ENCODE results near the gene CRAMP1. TPM values are rescaled to one million over a fixed set of nuclear protein-coding genes. Genes with fewer than 3 reads are reported as not detected.

CRAMP1 gene
- total and polyA plus RNA-seq, 2 of the 8 experiments (the other 6 are each of a cell fraction or from before 2014, with no cell fraction given): 19.2 to 23.2 TPM

GRCh38 chr16:1705688-1706385, 93.7 kb downstream of the CRAMP1 start, which contains the start of gene MAPK8IP3 (continued):
- TF ChIP-seq, protein P1, sequence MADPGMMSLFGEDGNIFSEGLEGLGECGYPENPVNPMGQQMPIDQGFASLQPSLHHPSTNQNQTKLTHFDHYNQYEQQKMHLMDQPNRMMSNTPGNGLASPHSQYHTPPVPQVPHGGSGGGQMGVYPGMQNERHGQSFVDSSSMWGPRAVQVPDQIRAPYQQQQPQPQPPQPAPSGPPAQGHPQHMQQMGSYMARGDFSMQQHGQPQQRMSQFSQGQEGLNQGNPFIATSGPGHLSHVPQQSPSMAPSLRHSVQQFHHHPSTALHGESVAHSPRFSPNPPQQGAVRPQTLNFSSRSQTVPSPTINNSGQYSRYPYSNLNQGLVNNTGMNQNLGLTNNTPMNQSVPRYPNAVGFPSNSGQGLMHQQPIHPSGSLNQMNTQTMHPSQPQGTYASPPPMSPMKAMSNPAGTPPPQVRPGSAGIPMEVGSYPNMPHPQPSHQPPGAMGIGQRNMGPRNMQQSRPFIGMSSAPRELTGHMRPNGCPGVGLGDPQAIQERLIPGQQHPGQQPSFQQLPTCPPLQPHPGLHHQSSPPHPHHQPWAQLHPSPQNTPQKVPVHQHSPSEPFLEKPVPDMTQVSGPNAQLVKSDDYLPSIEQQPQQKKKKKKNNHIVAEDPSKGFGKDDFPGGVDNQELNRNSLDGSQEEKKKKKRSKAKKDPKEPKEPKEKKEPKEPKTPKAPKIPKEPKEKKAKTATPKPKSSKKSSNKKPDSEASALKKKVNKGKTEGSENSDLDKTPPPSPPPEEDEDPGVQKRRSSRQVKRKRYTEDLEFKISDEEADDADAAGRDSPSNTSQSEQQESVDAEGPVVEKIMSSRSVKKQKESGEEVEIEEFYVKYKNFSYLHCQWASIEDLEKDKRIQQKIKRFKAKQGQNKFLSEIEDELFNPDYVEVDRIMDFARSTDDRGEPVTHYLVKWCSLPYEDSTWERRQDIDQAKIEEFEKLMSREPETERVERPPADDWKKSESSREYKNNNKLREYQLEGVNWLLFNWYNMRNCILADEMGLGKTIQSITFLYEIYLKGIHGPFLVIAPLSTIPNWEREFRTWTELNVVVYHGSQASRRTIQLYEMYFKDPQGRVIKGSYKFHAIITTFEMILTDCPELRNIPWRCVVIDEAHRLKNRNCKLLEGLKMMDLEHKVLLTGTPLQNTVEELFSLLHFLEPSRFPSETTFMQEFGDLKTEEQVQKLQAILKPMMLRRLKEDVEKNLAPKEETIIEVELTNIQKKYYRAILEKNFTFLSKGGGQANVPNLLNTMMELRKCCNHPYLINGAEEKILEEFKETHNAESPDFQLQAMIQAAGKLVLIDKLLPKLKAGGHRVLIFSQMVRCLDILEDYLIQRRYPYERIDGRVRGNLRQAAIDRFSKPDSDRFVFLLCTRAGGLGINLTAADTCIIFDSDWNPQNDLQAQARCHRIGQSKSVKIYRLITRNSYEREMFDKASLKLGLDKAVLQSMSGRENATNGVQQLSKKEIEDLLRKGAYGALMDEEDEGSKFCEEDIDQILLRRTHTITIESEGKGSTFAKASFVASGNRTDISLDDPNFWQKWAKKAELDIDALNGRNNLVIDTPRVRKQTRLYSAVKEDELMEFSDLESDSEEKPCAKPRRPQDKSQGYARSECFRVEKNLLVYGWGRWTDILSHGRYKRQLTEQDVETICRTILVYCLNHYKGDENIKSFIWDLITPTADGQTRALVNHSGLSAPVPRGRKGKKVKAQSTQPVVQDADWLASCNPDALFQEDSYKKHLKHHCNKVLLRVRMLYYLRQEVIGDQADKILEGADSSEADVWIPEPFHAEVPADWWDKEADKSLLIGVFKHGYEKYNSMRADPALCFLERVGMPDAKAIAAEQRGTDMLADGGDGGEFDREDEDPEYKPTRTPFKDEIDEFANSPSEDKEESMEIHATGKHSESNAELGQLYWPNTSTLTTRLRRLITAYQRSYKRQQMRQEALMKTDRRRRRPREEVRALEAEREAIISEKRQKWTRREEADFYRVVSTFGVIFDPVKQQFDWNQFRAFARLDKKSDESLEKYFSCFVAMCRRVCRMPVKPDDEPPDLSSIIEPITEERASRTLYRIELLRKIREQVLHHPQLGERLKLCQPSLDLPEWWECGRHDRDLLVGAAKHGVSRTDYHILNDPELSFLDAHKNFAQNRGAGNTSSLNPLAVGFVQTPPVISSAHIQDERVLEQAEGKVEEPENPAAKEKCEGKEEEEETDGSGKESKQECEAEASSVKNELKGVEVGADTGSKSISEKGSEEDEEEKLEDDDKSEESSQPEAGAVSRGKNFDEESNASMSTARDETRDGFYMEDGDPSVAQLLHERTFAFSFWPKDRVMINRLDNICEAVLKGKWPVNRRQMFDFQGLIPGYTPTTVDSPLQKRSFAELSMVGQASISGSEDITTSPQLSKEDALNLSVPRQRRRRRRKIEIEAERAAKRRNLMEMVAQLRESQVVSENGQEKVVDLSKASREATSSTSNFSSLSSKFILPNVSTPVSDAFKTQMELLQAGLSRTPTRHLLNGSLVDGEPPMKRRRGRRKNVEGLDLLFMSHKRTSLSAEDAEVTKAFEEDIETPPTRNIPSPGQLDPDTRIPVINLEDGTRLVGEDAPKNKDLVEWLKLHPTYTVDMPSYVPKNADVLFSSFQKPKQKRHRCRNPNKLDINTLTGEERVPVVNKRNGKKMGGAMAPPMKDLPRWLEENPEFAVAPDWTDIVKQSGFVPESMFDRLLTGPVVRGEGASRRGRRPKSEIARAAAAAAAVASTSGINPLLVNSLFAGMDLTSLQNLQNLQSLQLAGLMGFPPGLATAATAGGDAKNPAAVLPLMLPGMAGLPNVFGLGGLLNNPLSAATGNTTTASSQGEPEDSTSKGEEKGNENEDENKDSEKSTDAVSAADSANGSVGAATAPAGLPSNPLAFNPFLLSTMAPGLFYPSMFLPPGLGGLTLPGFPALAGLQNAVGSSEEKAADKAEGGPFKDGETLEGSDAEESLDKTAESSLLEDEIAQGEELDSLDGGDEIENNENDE (IDR thresholded peaks at IDR 0.05; ENCODE audit: insufficient replicate concordance, low read length): no peak
- TF ChIP-seq YY1 (IDR thresholded peaks at IDR 0.05; ENCODE audit: low read depth, low read length): peak; percentile 42; the same call in 1 of the 2 replicates
- TF ChIP-seq KDM4A (IDR thresholded peaks at IDR 0.05; ENCODE audit: low read depth, low read length, severe bottlenecking): peak; percentile 71
- TF ChIP-seq BACH1 (IDR thresholded peaks at IDR 0.05; ENCODE audit: low read length): peak; percentile 44
- peak; percentile 60 for TF ChIP-seq ASH2L (IDR thresholded peaks at IDR 0.05; ENCODE audit: low read length)
- TF ChIP-seq PHF8 (conservative IDR thresholded peaks at IDR 0.05; ENCODE audit: low read depth, low read length): peak; percentile 94
- TF ChIP-seq, protein P2, sequence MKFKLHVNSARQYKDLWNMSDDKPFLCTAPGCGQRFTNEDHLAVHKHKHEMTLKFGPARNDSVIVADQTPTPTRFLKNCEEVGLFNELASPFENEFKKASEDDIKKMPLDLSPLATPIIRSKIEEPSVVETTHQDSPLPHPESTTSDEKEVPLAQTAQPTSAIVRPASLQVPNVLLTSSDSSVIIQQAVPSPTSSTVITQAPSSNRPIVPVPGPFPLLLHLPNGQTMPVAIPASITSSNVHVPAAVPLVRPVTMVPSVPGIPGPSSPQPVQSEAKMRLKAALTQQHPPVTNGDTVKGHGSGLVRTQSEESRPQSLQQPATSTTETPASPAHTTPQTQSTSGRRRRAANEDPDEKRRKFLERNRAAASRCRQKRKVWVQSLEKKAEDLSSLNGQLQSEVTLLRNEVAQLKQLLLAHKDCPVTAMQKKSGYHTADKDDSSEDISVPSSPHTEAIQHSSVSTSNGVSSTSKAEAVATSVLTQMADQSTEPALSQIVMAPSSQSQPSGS (IDR thresholded peaks at IDR 0.05; ENCODE audit: low read length): no peak; the same call in 1 of the 2 replicates
- TF ChIP-seq SRF (IDR thresholded peaks at IDR 0.05; ENCODE audit: low read depth, low read length): no peak
- TF ChIP-seq SP2 (IDR thresholded peaks at IDR 0.05; ENCODE audit: low read length): peak; percentile 23; the same call in 1 of the 2 replicates
